Motor neuron (in vitro differentiated cells): ENCODE measurements around the gene MRPL10. TPM values are rescaled to one million over a fixed set of nuclear protein-coding genes. Genes with fewer than 3 reads are reported as not detected.

Experiments
- ATAC-seq, 8 experiments: fragments of 200-7000 bp; cut with Tn5 transposase; replicated peaks in 6 of 8; 2 replicates each; pipeline ENCODE4 v1.8.0; 2021; ENCODE audit warnings: mild to moderate bottlenecking in 8 of 8, moderate library complexity in 8 of 8
- H3K27ac ChIP-seq, 2 donors: fragments of 250-450 bp; sonication (Bioruptor Pico); 2 replicates each; pipeline ENCODE4 v1.9.0; 2021; ENCODE audit warnings: antibody characterized with exemption in 2 of 2, mild to moderate bottlenecking in 2 of 2, moderate library complexity in 1 of 2
- H3K4me1 ChIP-seq, 2 donors: fragments of 250-450 bp; sonication (Bioruptor Pico); replicated peaks in 1 of 2; 2 replicates each; pipeline ENCODE4 v1.6.1; 2021; ENCODE audit warnings: antibody characterized with exemption in 2 of 2, mild to moderate bottlenecking in 2 of 2, moderate library complexity in 1 of 2
- H3K4me3 ChIP-seq, 5 donors: fragments of 250-450 bp; sonication (Bioruptor Pico); 2 replicates each; pipeline ENCODE4 v1.9.0; 2021; ENCODE audit warnings: antibody characterized with exemption in 5 of 5, mild to moderate bottlenecking in 5 of 5, moderate library complexity in 4 of 5
- WGBS, 10 experiments: fragments of 450-650 bp; shearing (Covaris generic); methylation state at CpG; one replicate each; pipeline ENCODE4 v1.0.0; 2022; 5-methylcytosine and 5-hydroxymethylcytosine counted together
- in situ Hi-C, 9 experiments: fragments of 400-800 bp; cut with MboI; loops; one replicate each; pipeline ENCODE4 v1.15.0; 2021; ENCODE audit warnings: low sequenced_read_pairs in 9 of 9, low pct_unique_long_range_greater_than_20kb in 2 of 9; ENCODE audit not compliant: unreplicated experiment in 9 of 9
- total RNA-seq, 8 experiments: library from RNA; unstranded; fragments of 300-600 nt; gene quantifications; 2 replicates each; pipeline versions ENCODE4 v1.2.3 to v1.2.4, GENCODE V29; 2022

The MRPL10 gene
- total RNA-seq, 8 experiments from 2014 or later = 41.5 to 58.3 (median 46.3) TPM

GRCh38 chr17:47823519-47823918 lies 7.8 kb downstream of the MRPL10 start:
- Histone ChIP-seq H3K4me1 (peaks cover 10 to 13% of the 10 kb centered on the region in 2 donors), H3K4me3 (no peak overlapping the region), H3K27ac (no peak overlapping the region)
- no peak for ATAC-seq
- 64 to 100% (median 95%) methylated on average over 1 to 4 of the region's 4 CpGs; no CpG with 5 or more reads in 5 of the 10 experiments for WGBS, 10 experiments
- in situ Hi-C loops = no loop called here

DNA sequence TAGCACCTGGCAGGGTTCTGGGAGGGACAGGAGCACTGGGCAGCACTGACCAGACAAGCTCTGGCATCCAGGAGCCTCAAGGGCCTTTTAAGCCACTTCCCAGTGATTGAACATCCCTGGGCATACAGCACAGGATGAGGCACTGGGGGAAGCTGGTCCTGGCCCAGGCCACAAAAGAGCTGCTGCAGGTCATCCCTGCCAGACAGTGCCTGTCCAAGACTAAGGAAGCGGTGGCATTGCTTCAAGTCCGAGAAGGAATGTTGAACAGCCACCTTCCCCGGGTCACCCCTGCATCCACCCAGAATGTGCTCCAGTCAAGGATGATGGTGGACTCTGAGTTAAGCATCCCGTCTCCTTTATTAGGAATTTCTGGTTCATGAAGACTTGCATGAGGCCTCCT lies 8.6 kb downstream of the MRPL10 start:
- in situ Hi-C loops = no loop called here
- peaks cover 10 to 13% of the 10 kb centered on the region in 2 donors for H3K4me1 ChIP-seq
- ATAC-seq = no peak
- H3K27ac ChIP-seq = no peak overlapping the region
- 90 to 100% (median 95%) methylated on average over 2 to 3 of the region's 4 CpGs; no CpG with 5 or more reads in 6 of the 10 experiments for WGBS, 10 experiments
- H3K4me3 ChIP-seq = no peak overlapping the region

- H3K4me3 ChIP-seq = peak within 1 kb of the TSS; percentile 52 to 76 (median 63)
- 0 to 7% (median 7%) methylated on average over 1 to 3 of the region's 21 CpGs; no CpG with 5 or more reads in 7 of the 10 experiments for WGBS, 10 experiments
- peak; percentile 67 to 96 (median 94) for ATAC-seq
- peak within 1 kb of the TSS; percentile 2 to 53 for H3K27ac ChIP-seq
- in situ Hi-C loops = no loop called here
- H3K4me1 ChIP-seq = peaks cover 10 to 13% of the 10 kb centered on the region in 2 donors
These were observed 9.6 kb downstream of the MRPL10 start, which contains the start of gene OSBPL7 for GRCh38 chr17:47821424-47822391. Gene OSBPL7 (minus strand): TSS chr17:47821794. CDS start chr17:47820278, 1,516 bp downstream.

DNA sequence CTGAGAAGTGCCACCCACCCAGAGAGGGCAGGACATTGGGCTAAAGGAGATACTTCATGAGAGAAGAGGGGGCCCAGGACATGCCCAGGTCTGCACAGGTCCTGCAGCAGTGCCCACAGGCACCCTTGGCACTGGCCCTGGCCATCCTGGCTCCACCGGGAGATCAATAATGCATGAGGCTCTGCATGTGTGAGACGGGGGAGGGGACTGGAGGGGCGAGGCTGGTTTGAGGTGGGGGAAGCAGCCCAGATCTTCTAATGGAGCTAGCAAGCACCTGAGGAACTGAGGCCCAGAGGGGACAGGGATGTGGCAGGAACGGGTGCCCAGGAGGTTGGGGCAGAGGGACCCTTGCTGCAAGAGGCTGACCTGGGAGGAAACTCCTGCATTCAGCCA lies 10.3 kb downstream of the MRPL10 start:
- peak in 1 of 8 experiments; percentile 4 for ATAC-seq
- H3K27ac ChIP-seq = peak overlapping the region in 1 of 2 donors; percentile 53
- in situ Hi-C loops = no loop called here
- peak overlapping the region; percentile 52 to 76 (median 63) for H3K4me3 ChIP-seq
- 0% methylated on average over 1 of the region's 4 CpGs; no CpG with 5 or more reads in 8 of the 10 experiments for WGBS, 10 experiments
- H3K4me1 ChIP-seq = peaks cover 10 to 13% of the 10 kb centered on the region in 2 donors

GRCh38 chr17:47820033-47820789 lies 11.1 kb downstream of the MRPL10 start:
- H3K27ac ChIP-seq = no peak overlapping the region
- H3K4me3 ChIP-seq = peak overlapping the region in 2 of 5 donors; percentile 76
- ATAC-seq = peak in 3 of 8 experiments; percentile 50 to 89 (median 75)
- WGBS, 10 experiments = 20 to 80% (median 76%) methylated on average over 1 to 3 of the region's 12 CpGs; no CpG with 5 or more reads in 6 of the 10 experiments
- H3K4me1 ChIP-seq = peaks cover 10 to 13% of the 10 kb centered on the region in 2 donors
- in situ Hi-C loops = no loop called here

- H3K4me3 ChIP-seq = no peak overlapping the region
- H3K4me1 ChIP-seq = peaks cover 10 to 13% of the 10 kb centered on the region in 2 donors
- 50 to 78% (median 58%) methylated on average over 2 to 4 of the region's 10 CpGs; no CpG with 5 or more reads in 7 of the 10 experiments for WGBS, 10 experiments
- ATAC-seq = no peak
- in situ Hi-C loops = no loop called here
- H3K27ac ChIP-seq = no peak overlapping the region
These were observed 11.9 kb downstream of the MRPL10 start for GRCh38 chr17:47819475-47819874.

GRCh38 chr17:47818002-47818695 lies 13.2 kb downstream of the MRPL10 start:
- no peak overlapping the region for H3K27ac ChIP-seq
- in situ Hi-C loops = no loop called here
- H3K4me3 ChIP-seq = no peak overlapping the region
- no peak for ATAC-seq
- WGBS, 10 experiments = 60 to 100% (median 86%) methylated on average over 3 to 6 of the region's 11 CpGs; no CpG with 5 or more reads in 4 of the 10 experiments
- peaks cover 10 to 13% of the 10 kb centered on the region in 2 donors for H3K4me1 ChIP-seq

GRCh38 chr17:47816947-47817346 lies 14.4 kb downstream of the MRPL10 start:
- H3K4me3 ChIP-seq = no peak overlapping the region
- 60 to 100% (median 93%) methylated on average over 1 to 4 of the region's 10 CpGs; no CpG with 5 or more reads in 2 of the 10 experiments for WGBS, 10 experiments
- in situ Hi-C loops = no loop called here
- H3K4me1 ChIP-seq = peaks cover 6 to 8% of the 10 kb centered on the region in 2 donors
- no peak for ATAC-seq
- H3K27ac ChIP-seq = no peak overlapping the region

DNA sequence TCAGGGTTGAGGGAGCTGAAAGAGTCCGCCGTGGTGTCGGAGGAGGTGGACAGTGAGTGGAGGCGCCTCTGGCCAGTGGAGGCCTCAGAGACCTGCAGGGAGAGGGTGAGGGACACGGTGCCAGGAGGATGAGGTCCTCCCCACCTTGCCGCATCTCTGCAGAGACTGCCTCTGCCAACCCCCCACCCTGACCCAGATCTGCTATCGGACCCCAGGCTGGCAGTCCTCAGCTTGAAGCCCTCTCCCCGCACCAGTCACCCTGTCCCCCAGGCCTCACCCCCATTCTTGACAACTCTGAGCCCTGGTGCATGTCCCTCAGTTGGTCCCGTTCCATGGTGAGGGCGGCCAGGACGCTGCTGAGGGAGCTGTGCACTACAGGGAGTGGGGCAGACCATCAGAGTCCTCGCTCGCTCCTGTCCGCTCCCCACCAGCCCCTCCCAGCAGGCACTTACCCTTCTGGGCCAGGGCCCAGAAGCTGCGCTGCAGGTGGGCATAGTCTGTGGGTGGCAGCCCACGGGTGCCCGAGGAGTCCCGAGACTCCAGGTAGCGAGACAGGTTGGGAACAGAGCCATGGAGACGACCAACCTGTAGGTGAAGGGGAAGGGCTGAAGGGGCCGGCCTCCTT lies 15.1 kb downstream of the MRPL10 start:
- Histone ChIP-seq H3K4me3 (no peak overlapping the region), H3K27ac (no peak overlapping the region), H3K4me1 (peaks cover 3 to 6% of the 10 kb centered on the region in 2 donors)
- in situ Hi-C loops = no loop called here
- ATAC-seq = peak in 1 of 8 experiments; percentile 11
- WGBS, 10 experiments = 65 to 100% (median 91%) methylated on average over 1 to 10 of the region's 21 CpGs; no CpG with 5 or more reads in 4 of the 10 experiments

- 80 to 100% (median 96%) methylated on average over 1 to 18 of the region's 21 CpGs; no CpG with 5 or more reads in 4 of the 10 experiments for WGBS, 10 experiments
- H3K27ac ChIP-seq = no peak overlapping the region
- ATAC-seq = no peak
- in situ Hi-C loops = no loop called here
- H3K4me1 ChIP-seq = no peaks in the 10 kb centered on the region
- H3K4me3 ChIP-seq = no peak overlapping the region
These were observed 16.0 kb downstream of the MRPL10 start for GRCh38 chr17:47815106-47815918.

DNA sequence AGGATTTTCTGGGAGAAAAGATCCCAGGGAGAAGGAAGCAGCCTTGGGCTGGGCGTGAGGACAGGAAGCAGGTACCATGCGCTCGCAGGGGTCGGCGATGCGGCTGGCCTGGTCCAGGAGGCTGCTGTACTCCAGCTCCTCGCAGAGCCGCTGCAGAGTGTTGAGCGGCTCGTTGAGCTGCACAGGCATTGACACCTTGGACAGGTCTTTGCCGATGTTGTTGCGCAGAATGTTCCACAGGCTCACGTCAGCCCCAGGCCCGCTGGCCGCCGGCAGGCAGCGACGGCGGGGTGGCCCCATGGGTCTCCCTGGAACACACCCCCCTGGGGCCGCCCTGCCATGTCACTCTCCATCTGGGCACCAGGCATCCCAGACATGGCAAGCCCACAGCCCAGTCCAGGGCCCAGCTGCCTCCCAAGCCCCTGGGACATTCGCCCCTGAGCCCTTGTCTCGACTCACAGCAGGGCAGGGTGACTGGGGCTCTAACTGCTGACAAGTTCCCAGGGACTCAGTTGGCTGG lies 17.8 kb downstream of the MRPL10 start:
- WGBS, 10 experiments = 80 to 100% (median 97%) methylated on average over 1 to 14 of the region's 22 CpGs; no CpG with 5 or more reads in 6 of the 10 experiments
- H3K4me3 ChIP-seq = no peak overlapping the region
- H3K27ac ChIP-seq = no peak overlapping the region
- ATAC-seq = no peak
- H3K4me1 ChIP-seq = no peaks in the 10 kb centered on the region
- in situ Hi-C loops = no loop called here
